Neutrophil (primary cell): Measurements from ENCODE around the gene SHISA3.

Source experiments
- H3K27ac ChIP-seq: fragments of 200-600 bp; sonication (generic); 2 replicates; pipeline ENCODE4 v1.5.1; 2016; ENCODE audit warnings: mild to moderate bottlenecking, moderate library complexity
- H3K27me3 ChIP-seq: fragments of 200-600 bp; sonication (generic); 2 replicates; pipeline ENCODE4 v1.6.0; 2016; ENCODE audit warnings: mild to moderate bottlenecking
- H3K36me3 ChIP-seq: fragments of 200-600 bp; sonication (generic); 2 replicates; pipeline ENCODE4 v1.5.1; 2017
- H3K4me1 ChIP-seq, 2 experiments: fragments of 200-600 bp in 1 of 2; sonication (generic) in 1 of 2; 1 replicate in 1 of 2; 2 replicates in 1 of 2; pipeline versions ENCODE4 v1.5.1 to v1.6.1; 2013 to 2016; ENCODE audit warnings: low read depth in 1 of 2, low read length in 1 of 2, mild to moderate bottlenecking in 1 of 2, moderate library complexity in 1 of 2; ENCODE audit not compliant: control insufficient read depth in 1 of 2, insufficient read depth in 1 of 2
- H3K4me3 ChIP-seq, 2 experiments: fragments of 200-600 bp in 1 of 2; sonication (generic) in 1 of 2; 1 replicate in 1 of 2; 2 replicates in 1 of 2; pipeline ENCODE4 v1.5.1; 2013 to 2016; ENCODE audit warnings: low read depth in 1 of 2, low read length in 1 of 2, mild to moderate bottlenecking in 1 of 2, moderate library complexity in 1 of 2
- H3K9me3 ChIP-seq: fragments of 200-600 bp; sonication (generic); 2 replicates; pipeline ENCODE4 v1.5.1; 2016
- TF ChIP-seq, protein P1 (sequence below): fragments of 200-600 bp; sonication (generic); IDR thresholded peaks from 2 replicates; pipeline ENCODE4 v1.5.1; 2016; ENCODE audit warnings: antibody characterized with exemption

The SHISA3 gene

DNA sequence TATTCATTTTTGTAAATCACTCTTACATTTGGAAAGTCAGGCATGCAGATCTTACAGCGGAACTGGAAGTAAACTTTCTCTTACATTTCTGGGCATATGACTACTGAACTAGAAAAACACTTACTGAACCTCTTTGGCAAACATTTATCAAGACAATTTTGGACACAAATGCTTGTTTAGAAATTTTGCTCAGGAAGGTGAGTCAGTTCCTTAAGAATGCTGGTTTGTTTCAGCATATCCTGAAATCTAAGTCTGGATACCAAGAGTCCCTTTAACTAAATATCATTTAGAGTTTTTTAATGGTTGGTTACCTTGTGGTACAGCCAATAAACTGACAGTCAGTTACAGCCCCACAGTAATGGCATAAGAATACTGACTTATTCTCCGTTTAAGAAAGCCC, 15.0 kb downstream of the SHISA3 start:
- H3K27ac ChIP-seq: no peak overlapping the region
- H3K9me3 ChIP-seq: no peaks in the 10 kb centered on the region
- H3K4me3 ChIP-seq: no peak overlapping the region
- TF ChIP-seq, protein P1, sequence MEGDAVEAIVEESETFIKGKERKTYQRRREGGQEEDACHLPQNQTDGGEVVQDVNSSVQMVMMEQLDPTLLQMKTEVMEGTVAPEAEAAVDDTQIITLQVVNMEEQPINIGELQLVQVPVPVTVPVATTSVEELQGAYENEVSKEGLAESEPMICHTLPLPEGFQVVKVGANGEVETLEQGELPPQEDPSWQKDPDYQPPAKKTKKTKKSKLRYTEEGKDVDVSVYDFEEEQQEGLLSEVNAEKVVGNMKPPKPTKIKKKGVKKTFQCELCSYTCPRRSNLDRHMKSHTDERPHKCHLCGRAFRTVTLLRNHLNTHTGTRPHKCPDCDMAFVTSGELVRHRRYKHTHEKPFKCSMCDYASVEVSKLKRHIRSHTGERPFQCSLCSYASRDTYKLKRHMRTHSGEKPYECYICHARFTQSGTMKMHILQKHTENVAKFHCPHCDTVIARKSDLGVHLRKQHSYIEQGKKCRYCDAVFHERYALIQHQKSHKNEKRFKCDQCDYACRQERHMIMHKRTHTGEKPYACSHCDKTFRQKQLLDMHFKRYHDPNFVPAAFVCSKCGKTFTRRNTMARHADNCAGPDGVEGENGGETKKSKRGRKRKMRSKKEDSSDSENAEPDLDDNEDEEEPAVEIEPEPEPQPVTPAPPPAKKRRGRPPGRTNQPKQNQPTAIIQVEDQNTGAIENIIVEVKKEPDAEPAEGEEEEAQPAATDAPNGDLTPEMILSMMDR: no peak
- peaks cover 52% of the 10 kb centered on the region for H3K36me3 ChIP-seq
- no peaks in the 10 kb centered on the region for H3K4me1 ChIP-seq
- H3K27me3 ChIP-seq: no peaks in the 10 kb centered on the region

DNA sequence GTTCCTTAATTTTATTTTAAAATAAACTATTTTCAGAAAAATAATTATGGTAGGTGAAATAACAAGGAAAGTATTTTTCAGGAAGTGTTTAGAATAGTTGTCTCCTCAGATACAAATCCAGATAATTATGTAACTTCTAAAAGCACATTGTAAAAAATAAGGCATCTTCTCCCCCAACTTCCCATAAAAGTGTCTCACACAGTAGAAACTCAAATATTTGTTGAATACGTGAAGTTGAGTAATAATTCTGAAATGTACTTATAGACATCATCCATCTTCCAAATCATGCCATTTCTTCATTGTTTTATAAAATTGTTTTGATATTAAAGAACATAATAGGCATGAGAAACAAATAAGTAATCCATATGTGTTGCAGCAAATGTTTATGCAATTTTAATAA, 18.0 kb downstream of the SHISA3 start:
- Histone ChIP-seq H3K27me3 (no peaks in the 10 kb centered on the region), H3K4me3 (no peak overlapping the region), H3K36me3 (peaks cover 69% of the 10 kb centered on the region), H3K4me1 (no peaks in the 10 kb centered on the region), H3K9me3 (no peaks in the 10 kb centered on the region), H3K27ac (no peak overlapping the region)
- TF ChIP-seq, protein P1: no peak

DNA sequence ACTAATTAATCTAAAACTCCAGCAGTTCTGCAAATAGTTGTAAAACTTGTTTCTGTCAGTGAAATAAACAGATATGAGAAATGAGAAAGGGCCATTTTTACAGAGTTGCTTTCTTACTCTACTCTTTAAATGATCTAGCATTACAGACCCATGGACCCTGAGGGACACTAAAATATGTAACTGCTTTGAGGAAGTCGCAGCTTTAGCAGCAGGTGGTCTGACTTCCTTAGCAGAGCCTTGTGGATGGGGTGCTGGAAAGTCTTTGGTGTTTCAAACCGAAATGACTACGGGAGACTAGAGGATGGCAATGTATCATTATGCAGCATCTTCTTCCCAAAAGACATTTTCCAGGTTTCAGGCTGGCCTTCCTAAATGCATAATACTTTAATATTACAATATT, 18.7 kb downstream of the SHISA3 start:
- TF ChIP-seq, protein P1: no peak

DNA sequence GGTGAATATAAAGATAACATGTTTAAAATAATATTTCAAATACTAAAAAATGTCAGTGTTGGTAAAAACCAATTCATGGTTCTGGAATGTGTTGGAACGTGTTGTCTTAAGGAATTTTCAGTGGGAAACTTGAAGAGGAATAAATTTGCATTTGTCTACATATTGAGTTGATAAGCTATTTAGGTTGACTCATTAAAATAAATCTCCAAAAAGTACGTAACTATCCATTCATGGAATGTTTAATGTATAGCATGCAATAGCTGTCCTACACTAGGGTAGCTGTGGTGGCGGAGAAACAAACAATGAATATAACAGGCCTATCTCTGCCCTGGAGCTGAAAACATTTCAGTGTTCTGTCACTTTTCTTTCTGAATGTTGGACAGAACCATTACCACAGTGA, 20.3 kb downstream of the SHISA3 start:
- Histone ChIP-seq H3K4me3 (no peak overlapping the region), H3K9me3 (no peaks in the 10 kb centered on the region), H3K4me1 (no peaks in the 10 kb centered on the region), H3K27me3 (no peaks in the 10 kb centered on the region), H3K27ac (no peak overlapping the region), H3K36me3 (peaks cover 68% of the 10 kb centered on the region)
- TF ChIP-seq, protein P1: no peak

More for the DNA sequence above, 18.7 kb downstream of the SHISA3 start:
- H3K4me1 ChIP-seq: no peaks in the 10 kb centered on the region
- H3K9me3 ChIP-seq: no peaks in the 10 kb centered on the region
- H3K27ac ChIP-seq: no peak overlapping the region
- no peak overlapping the region for H3K4me3 ChIP-seq
- H3K27me3 ChIP-seq: no peaks in the 10 kb centered on the region
- H3K36me3 ChIP-seq: peaks cover 67% of the 10 kb centered on the region

DNA sequence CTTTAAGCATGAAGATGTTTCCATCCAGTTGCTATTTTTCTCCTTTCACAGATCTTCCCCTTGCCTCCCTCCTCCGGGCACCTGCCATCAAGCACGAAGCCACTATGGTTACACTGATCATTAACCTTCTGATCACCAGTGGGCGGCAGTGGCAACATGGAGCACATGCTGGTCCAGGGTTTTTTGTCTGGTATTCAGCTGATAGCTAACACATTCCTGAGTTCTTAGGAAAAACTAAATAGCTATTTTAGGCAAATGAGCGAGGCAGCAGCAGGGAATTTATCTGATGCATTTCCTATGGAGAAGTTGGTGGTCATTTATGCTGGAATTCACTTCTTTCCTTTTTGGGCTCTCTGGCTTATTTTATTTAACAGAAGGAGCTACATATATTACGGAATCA, 22.9 kb downstream of the SHISA3 start:
- Histone ChIP-seq H3K36me3 (peaks cover 66% of the 10 kb centered on the region), H3K9me3 (no peaks in the 10 kb centered on the region), H3K4me1 (no peaks in the 10 kb centered on the region), H3K4me3 (no peak overlapping the region), H3K27ac (no peak overlapping the region), H3K27me3 (no peaks in the 10 kb centered on the region)
- TF ChIP-seq, protein P1: no peak
